HG03575 (cell line): ENCODE results near the gene ATOH8.

Experiments used
- ATAC-seq: cut with Tn5 transposase; IDR thresholded peaks from one replicate; pipeline ENCODE4 v1.9.1; 2021; ENCODE audit not compliant: unreplicated experiment, insufficient number of reproducible peaks, low FRiP score; ENCODE audit errors: extremely low read depth

The ATOH8 gene

GRCh38 chr2:85791704-85792565 lies 38.1 kb downstream of the ATOH8 start:
- no peak for ATAC-seq

DNA sequence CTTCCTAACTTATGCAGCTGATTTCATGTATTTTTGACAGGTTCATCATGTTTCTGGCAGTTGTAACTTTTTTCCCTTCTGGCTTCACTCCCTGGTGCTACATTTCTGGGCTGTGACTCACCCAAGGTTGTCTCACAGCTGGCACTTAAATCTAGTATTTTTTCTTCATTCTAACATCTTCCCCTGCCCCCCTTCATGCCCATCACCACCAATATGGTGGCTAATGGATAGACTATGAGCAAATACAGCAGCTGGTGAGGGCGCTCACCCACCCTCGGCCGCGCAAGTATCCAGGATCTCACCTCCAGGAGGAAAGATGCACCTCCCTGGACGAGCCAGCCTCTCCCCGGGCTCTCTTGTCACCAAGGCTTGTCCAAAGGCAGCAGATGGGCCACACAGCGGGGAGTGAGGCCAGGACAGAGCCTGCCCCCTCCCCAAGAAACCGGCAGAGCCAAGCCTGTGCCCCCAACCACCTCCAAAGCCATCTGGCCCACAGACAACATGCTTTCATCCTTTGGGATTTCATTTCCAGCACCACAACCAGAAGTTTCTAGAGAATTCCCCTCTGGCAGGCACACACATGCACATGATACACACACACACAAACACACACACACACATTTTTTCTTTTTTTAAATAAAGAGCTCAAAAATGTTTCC lies 39.1 kb downstream of the ATOH8 start:
- ATAC-seq, result no peak

DNA sequence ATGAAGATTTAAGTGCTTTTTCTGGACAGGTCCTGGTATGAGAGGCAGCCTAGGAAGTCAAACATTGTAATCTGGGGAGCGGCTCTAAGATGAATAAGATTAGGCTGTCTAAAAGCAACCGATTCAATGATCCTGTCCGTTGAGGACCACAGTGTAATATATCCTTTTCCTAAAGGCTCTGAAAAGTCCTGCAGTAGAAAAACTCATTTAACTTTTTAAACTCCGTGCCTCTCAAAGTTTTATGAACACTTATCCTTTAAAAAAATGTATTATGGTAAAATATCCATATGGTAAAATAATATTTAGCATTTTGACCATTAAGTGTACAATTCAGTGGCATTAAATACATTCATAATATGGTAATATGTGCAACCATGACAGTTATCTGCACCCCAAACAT lies 39.8 kb downstream of the ATOH8 start:
- no peak for ATAC-seq

- no peak for ATAC-seq
Measured at GRCh38 chr2:85794038-85794441, 40.2 kb downstream of the ATOH8 start.

DNA sequence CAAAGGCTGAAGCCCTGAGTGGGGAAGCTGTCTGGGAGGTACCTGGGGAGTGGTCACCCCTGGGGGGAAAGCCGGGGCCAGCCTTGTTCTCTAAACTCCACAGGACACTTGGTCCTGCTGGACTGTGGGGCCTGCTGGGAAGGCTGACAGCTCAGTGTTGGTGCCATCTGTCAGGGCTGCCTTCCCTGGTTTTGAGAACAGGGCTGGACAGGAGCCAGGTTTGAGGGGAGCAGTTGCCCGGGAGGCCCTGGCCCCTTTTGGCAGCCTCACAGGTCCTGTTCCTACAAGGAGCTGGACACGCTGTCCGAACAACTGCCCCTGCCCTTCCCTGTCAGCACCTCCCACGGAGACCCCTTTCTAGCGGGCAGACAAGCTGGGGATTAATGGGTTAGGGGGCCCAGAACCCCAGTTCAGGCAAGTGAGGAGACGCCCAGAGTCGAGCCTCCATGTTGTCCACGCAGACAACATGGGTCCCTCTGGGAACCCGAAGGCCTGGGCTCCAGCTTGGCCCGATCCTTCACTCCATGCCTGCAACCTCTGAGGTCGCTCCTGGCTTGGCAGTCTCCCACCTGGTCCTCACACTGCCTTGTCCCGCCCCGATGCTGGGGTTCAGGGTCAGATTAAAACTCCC lies 40.8 kb downstream of the ATOH8 start:
- no peak for ATAC-seq

DNA sequence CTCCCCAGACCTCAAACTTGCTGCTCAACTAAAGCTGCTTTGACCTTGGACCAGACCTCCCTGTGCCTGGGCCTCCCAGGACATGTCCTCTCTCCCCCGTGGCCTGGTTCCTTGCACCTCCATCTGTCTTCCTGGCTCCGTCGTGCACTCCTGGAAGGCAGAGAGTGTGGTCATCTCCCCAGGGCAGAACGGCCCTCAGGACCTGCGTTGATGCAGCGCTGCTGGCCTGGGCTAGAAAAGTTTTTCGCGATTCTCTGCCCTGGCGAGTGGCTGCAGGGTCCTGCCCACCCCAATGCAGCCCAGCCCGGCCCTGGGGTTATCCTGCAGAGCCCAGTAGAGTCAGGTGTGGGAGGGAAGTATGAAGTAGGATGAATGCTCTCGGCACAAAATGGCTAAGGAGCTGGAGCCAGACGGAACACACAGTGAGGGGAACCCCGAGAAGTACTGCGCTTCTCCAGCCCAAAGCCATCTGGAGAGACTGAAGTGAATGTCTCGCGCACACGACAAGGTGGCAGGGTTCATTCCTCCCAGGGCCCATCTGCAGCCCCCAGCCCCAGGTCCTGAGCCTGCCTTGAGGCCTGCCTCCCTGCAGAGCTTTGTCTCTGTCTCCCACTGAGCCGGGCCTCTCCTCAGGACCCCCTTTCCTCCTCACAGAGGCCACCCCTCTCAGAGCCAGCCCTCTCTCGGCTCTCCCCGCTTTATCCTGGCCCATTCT lies 41.7 kb downstream of the ATOH8 start:
- ATAC-seq, result no peak

- no peak for ATAC-seq
Measured at GRCh38 chr2:85796046-85796340, 42.2 kb downstream of the ATOH8 start.

DNA sequence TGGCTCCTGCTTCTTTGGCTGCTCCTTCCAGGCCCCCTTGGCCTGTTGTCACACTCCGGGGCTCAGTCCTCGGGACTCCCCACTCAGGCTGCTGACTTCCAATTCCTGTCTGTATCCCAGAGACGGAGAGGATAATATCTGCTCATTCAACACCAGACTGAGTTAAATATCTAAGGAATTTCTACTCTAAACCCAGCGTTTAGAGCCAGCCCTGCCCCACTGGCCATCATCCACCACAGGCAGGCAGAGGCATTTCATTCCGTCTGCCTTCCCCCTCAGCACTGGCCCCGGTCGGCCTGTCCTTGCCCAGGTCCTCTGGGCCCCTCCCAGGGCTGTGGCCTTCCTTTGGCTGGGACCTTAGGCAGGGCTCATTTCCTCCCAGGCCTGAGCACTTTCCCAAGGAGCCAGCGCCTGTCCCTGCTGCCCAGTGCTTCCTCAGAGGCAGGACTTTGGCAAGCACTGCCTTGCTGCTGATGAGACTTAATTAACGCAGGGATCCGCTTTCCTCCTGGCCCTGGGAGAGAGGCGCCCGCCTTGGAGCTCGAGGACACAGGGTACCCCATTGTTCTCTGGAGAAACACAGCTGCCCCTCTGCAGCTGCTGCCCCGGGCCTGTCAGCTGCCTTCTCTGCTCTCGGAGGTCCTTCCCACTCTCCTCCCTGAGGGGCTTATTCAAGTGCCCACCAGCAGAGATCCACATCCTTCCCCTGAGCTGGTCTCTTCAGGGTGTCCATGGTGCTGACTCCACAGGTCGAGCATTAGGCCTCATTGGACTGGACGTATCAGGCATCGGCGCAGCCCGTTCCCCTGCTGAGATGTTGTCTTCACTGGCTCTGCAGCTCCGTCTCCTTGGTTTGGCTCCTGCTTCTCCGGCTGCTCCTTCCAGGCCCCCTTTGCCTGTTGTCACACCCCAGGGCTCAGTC lies 42.8 kb downstream of the ATOH8 start:
- no peak for ATAC-seq

DNA sequence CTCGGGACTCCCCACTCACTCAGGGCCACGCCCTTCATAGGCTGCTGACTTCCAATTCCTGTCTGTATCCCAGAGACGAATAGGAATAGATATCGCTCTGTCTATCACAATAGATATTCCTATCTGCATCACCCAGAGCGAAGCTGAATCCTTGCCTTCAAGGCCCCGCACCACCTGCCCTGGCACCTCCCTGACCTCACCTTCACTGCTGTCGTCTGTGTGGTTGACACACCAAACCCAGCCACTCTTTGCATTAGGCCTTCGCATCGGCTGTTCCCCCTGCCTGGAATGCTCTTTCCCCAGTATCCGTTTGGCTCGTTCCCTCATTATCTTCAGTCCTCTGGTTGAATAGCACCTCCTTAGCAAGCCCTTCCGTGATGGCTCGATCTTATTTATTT lies 43.5 kb downstream of the ATOH8 start:
- ATAC-seq, result no peak

- ATAC-seq, result no peak
Measured at GRCh38 chr2:85797921-85798320, 44.1 kb downstream of the ATOH8 start.

DNA sequence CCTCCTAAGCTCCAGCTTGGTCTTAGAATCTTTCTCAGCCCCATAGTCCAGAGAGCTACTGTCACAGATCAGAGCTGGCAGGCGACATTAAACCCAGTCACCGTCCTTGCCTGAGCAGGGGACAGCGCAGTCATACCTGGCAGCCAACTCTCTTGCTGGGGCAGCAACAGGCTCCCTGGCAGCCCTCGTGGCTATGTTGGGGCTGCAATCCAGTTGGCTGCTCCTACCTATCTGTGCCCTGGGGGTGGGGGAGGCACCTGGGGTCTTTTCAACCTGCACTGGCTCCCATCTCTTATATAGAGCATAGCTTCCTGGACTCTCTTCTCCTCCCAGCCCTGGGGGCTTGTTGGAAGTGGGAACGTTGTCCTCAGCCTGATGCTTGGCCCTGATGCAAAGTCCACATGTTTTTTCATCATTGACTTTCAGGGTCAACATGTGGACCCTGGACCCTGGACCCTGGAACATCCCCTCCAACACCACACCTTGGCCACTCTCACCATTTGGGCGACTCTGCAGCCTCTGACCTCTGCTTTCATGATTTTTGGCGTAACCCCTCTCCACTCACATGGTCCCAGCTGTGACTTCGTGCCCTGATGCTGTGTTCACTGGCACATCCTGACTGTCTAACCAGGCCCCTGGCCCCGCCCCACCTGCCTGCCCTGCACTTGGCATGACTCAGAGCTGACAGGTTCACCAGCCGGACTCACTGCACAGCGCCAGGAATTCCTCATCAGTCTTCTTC lies 45.6 kb downstream of the ATOH8 start:
- no peak for ATAC-seq

DNA sequence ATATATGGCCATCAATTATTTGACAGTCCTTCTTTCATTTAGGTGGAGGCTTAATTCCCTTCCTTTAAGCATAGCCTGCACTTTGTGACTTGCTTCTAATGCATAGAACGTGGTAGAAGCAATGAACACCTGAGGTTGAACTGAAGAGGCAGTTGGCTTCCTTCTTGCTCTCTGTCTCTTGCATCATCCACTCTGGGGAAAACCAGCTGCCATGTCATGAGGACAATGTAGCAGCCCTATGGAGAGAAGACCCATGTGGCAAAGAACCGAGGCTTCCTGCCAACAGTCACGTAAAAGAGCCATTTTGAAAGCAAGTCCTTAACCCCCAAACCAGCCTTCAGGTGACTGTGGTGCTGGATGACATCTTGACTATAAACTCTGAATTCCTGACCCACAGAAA lies 46.8 kb downstream of the ATOH8 start:
- no peak for ATAC-seq

DNA sequence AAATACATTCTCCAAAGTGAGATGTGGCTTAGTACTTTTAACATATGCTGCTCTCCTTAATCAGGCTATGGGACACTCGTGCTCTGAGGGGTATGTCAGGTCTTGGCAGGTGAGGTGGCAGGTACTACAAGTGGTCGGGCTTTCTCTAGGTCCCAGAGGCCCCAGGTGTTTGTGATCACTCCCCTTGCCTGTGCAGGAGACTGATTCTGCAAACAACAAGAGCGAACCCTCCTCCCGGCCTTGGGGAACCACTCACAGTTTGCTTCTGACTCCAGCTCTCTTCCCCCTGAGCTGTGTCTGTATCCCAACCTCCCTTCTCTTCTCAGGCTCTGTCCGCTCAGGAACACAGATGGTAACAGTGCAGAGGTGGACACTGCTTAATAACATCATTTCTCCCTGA lies 48.1 kb downstream of the ATOH8 start:
- ATAC-seq, result no peak

DNA sequence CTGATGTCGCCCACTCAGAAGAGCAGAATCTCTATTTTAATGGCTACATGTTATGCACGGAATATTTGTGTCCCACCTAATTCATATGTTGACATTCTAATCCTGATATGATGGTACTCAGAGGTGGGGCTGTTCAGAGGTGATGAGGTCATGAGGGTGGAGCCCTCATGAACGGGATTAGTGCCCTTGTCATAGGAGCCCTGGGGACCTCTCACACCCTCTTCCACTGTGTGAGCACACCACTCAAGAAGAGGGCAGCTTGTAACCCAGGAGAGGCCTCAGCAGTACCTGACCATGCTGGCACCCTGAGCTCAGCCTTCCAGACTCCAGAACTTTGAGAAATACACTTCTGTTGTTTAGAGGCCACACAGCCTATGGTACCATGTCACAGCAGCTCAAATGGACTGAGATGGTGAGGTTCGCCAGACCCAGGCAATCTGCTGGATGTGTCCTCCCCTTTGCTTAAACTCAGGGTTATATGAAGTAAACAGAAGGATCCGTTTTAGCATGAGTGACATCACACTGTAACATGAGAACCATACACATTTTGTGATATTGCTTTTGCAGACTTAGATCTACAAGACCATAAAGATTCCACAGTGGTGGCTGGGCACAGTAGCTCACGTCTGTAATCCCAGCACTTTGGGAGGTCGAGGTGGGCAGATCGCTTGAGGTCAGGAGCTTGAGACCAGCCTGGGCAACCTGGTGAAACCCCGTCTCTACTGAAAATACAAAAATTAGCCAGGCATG lies 48.7 kb downstream of the ATOH8 start:
- no peak for ATAC-seq

- no peak for ATAC-seq
Measured at GRCh38 chr2:85803704-85804425, 50.1 kb downstream of the ATOH8 start.

DNA sequence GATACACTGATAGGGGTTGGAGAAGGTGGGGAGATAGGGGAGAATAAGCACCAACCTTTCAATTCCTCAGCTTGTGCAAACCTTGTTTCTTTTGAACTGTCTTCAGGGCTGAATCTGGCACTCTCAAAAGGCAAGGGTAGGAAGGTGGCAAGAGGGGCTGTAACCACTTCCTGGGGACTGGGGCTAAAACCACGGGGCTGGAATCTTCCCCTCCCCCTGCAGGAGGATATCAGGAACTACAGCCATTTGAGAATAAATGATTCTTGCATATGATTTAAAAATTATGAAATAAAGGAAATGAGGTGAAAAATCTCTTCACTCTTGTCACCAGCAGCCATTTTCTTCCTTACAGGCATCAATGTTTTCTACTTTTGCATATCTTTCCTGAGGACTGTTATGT lies 50.8 kb downstream of the ATOH8 start:
- ATAC-seq, result no peak
